Mammary epithelial cell (primary cell): ENCODE data around the gene DNAAF2.

Experiments
- EZH2 ChIP-seq: IDR thresholded peaks from 2 replicates; pipeline ENCODE4 v1.6.1; 2012; ENCODE audit warnings: low read length, inconsistent platforms, borderline replicate concordance
- TF ChIP-seq, protein P1 (sequence below), 2 donors: IDR thresholded peaks in 1 of 2; conservative IDR thresholded peaks in 1 of 2; 2 replicates each; pipeline ENCODE4 v1.5.1; 2011 to 2012; ENCODE audit warnings: inconsistent platforms in 2 of 2, low read length in 2 of 2, mild to moderate bottlenecking in 2 of 2, control low read depth in 1 of 2, low read depth in 1 of 2; ENCODE audit not compliant: insufficient read depth in 1 of 2; ENCODE audit errors: extremely low read depth in 1 of 2

DNA sequence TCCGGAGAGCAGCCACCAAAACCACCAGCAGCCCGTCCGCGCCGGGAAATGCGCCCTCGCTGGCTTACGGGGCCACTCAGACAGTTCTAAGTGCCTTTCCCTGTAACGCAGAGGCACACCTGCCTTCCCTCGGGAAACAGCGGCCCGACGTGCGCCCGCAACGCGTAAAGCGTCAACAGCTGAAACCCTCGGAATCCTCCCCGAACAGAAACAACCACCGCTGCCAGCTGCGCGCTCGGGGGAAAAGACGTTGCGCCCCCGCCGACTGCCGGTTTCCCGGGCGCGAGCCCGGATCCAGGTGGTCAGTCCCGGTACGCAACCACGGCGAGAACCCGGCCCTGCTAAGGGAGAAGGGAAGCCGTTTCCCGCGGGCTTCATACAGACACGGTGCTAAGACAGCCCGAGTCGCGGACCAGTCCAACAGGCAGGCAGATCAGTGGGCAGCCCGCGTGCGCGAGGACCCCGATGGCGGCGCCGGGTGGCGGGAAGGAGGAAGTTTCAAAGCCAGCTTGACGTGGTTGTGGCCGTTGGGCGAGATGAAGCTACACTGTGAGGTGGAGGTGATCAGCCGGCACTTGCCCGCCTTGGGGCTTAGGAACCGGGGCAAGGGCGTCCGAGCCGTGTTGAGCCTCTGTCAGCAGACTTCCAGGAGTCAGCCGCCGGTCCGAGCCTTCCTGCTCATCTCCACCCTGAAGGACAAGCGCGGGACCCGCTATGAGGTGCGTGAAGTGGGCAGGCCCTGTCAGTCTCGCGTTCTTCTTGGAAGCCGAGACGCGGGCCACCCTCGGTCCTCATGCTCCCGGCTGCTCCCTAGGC, 36.4 kb downstream of the DNAAF2 start, which contains the start of gene LRR1:
- TF ChIP-seq, protein P1, sequence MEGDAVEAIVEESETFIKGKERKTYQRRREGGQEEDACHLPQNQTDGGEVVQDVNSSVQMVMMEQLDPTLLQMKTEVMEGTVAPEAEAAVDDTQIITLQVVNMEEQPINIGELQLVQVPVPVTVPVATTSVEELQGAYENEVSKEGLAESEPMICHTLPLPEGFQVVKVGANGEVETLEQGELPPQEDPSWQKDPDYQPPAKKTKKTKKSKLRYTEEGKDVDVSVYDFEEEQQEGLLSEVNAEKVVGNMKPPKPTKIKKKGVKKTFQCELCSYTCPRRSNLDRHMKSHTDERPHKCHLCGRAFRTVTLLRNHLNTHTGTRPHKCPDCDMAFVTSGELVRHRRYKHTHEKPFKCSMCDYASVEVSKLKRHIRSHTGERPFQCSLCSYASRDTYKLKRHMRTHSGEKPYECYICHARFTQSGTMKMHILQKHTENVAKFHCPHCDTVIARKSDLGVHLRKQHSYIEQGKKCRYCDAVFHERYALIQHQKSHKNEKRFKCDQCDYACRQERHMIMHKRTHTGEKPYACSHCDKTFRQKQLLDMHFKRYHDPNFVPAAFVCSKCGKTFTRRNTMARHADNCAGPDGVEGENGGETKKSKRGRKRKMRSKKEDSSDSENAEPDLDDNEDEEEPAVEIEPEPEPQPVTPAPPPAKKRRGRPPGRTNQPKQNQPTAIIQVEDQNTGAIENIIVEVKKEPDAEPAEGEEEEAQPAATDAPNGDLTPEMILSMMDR (conservative IDR thresholded peaks at IDR 0.05 in 1 of 2, IDR thresholded peaks at IDR 0.05 in 1 of 2; ENCODE audit: extremely low read depth in 1 of 2, insufficient read depth in 1 of 2, low read depth in 1 of 2, low read length in 2 of 2), result no peak
- TF ChIP-seq EZH2, result no peak
